ENCODE data around the gene SLC44A5. TPM values are rescaled to one million over a fixed set of nuclear protein-coding genes. Genes with fewer than 3 reads are reported as not detected.

Gene SLC44A5
- total and polyA plus RNA-seq, 10 of the 15 experiments (the other 5 are each of a cell fraction or from before 2014, with no cell fraction given): 0.04 to 1.3 TPM; not detected in 8

- Histone ChIP-seq H3K36me3 (ENCODE audit: control insufficient read depth in 2 of 2, insufficient read depth in 2 of 2, low read length in 1 of 2) (no peaks in the 10 kb centered on the region), H2AFZ (ENCODE audit: control insufficient read depth, low read depth, low read length) (no peak overlapping the region), H3K79me2 (ENCODE audit: control insufficient read depth, insufficient read depth, low read length) (no peaks in the 10 kb centered on the region), H3K27me3 (replicated peaks in 1 of 2; ENCODE audit: control insufficient read depth in 2 of 2, insufficient read depth in 2 of 2, low read length in 1 of 2) (no peaks in the 10 kb centered on the region), H3K4me3 (no peak overlapping the region), H3K9ac (ENCODE audit: control insufficient read depth, insufficient read depth, low read length) (no peak overlapping the region), H3K27ac (ENCODE audit: control insufficient read depth, insufficient read depth) (no peak overlapping the region), H3K4me1 (ENCODE audit: control insufficient read depth, insufficient read depth, low read length) (no peaks in the 10 kb centered on the region), H4K20me1 (ENCODE audit: control insufficient read depth, insufficient read depth) (no peaks in the 10 kb centered on the region), H3K4me2 (ENCODE audit: control insufficient read depth, insufficient read depth) (no peak overlapping the region), H3K9me3 (replicated peaks; ENCODE audit: control insufficient read depth, insufficient read depth, low read length) (no peaks in the 10 kb centered on the region)
- intact Hi-C loops (cut with micrococcal nuclease; ENCODE audit: unreplicated experiment) (no loop called here), in situ Hi-C loops (cut with MboI) (no loop called here)
- ChIA-PET SMC1A (ENCODE audit: uncharacterized antibody, unreplicated experiment) (no interaction called here), POLR2A (no interaction called here), RAD21 (ENCODE audit: unreplicated experiment) (no interaction called here), CTCF (no interaction called here)
- whole genome bisulfite sequencing (ENCODE audit: insufficient coverage, insufficient replicate concordance, low lambda C conversion rate, missing lambda C conversion rate): 8% methylated on average over 7 of the region's 7 CpGs
- FAIRE-seq: no peak
- TF ChIP-seq POU2F2 (IDR thresholded peaks at IDR 0.05; ENCODE audit: borderline replicate concordance, low read depth, low read length): no peak
- TF ChIP-seq PAX8 (IDR thresholded peaks at IDR 0.05): no peak
- TF ChIP-seq, protein P1, sequence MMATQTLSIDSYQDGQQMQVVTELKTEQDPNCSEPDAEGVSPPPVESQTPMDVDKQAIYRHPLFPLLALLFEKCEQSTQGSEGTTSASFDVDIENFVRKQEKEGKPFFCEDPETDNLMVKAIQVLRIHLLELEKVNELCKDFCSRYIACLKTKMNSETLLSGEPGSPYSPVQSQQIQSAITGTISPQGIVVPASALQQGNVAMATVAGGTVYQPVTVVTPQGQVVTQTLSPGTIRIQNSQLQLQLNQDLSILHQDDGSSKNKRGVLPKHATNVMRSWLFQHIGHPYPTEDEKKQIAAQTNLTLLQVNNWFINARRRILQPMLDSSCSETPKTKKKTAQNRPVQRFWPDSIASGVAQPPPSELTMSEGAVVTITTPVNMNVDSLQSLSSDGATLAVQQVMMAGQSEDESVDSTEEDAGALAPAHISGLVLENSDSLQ (IDR thresholded peaks at IDR 0.05): no peak
- BruUV-seq (replicated peaks): no TSS peak
- no peak; the same call in 1 of the 3 replicates for ATAC-seq
- DNase-seq (ENCODE audit: low read depth, low spot score): no peak
Observed at GRCh38 chr1:75503221-75503974, 107.5 kb downstream of the SLC44A5 start.

DNA sequence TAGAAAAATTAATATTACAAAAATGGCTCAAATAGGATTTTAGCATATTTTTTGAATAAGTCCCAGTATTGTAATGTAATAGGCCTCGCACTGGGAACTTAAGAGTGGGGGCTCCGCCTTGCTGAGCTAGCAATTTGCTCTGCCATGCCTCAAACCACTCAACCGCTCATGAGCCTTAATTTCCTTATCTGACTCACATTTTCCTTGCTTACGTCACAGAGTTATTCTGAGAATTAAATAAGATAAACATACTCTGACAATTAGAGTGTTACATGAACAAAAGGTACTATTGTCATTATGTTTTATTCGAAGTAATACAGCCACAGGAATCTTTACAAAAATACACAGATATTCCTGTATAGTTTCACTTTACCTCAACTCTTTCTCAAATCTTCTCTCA lies 108.1 kb downstream of the SLC44A5 start:
- ChIA-PET SMC1A (ENCODE audit: uncharacterized antibody, unreplicated experiment) (no interaction called here), RAD21 (ENCODE audit: unreplicated experiment) (no interaction called here), CTCF (no interaction called here), POLR2A (no interaction called here)
- in situ Hi-C loops (cut with MboI): no loop called here
- H4K20me1 ChIP-seq (ENCODE audit: control insufficient read depth, insufficient read depth): no peaks in the 10 kb centered on the region
- DNase-seq (ENCODE audit: low read depth, low spot score): no peak
- no peaks in the 10 kb centered on the region for H3K4me1 ChIP-seq (ENCODE audit: control insufficient read depth, insufficient read depth, low read length)
- intact Hi-C loops (cut with micrococcal nuclease; ENCODE audit: unreplicated experiment): no loop called here
- ATAC-seq: no peak; the same call in 2 of the 3 replicates
- no peak overlapping the region for H3K4me2 ChIP-seq (ENCODE audit: control insufficient read depth, insufficient read depth)
- no peaks in the 10 kb centered on the region for H3K9me3 ChIP-seq (replicated peaks; ENCODE audit: control insufficient read depth, insufficient read depth, low read length)
- H3K79me2 ChIP-seq (ENCODE audit: control insufficient read depth, insufficient read depth, low read length): no peaks in the 10 kb centered on the region
- H3K27ac ChIP-seq (ENCODE audit: control insufficient read depth, insufficient read depth): no peak overlapping the region
- WGBS (ENCODE audit: insufficient coverage, insufficient replicate concordance, low lambda C conversion rate, missing lambda C conversion rate): 38% methylated on average over 5 of the region's 5 CpGs
- no TSS peak for BruUV-seq (replicated peaks)
- no peak overlapping the region for H2AFZ ChIP-seq (ENCODE audit: control insufficient read depth, low read depth, low read length)
- H3K9ac ChIP-seq (ENCODE audit: control insufficient read depth, insufficient read depth, low read length): no peak overlapping the region
- no peak for FAIRE-seq
- H3K4me3 ChIP-seq: no peak overlapping the region
- no peaks in the 10 kb centered on the region for H3K27me3 ChIP-seq (replicated peaks in 1 of 2; ENCODE audit: control insufficient read depth in 2 of 2, insufficient read depth in 2 of 2, low read length in 1 of 2)
- H3K36me3 ChIP-seq (ENCODE audit: control insufficient read depth in 2 of 2, insufficient read depth in 2 of 2, low read length in 1 of 2): no peaks in the 10 kb centered on the region
- no peak for TF ChIP-seq SMC3 (IDR thresholded peaks at IDR 0.05; ENCODE audit: borderline replicate concordance, low read length)
- no peak for TF ChIP-seq FOXM1 (IDR thresholded peaks at IDR 0.05; ENCODE audit: low read depth, low read length)
- TF ChIP-seq ZNF217 (IDR thresholded peaks at IDR 0.05): no peak
- TF ChIP-seq, protein P2, sequence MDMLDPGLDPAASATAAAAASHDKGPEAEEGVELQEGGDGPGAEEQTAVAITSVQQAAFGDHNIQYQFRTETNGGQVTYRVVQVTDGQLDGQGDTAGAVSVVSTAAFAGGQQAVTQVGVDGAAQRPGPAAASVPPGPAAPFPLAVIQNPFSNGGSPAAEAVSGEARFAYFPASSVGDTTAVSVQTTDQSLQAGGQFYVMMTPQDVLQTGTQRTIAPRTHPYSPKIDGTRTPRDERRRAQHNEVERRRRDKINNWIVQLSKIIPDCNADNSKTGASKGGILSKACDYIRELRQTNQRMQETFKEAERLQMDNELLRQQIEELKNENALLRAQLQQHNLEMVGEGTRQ (IDR thresholded peaks at IDR 0.05; ENCODE audit: borderline replicate concordance, low read depth, low read length): no peak
- TF ChIP-seq MYC (IDR thresholded peaks at IDR 0.05; ENCODE audit: insufficient read depth, insufficient read length, insufficient replicate concordance, low read length, severe bottlenecking): no peak
- TF ChIP-seq ZBTB11 (CRISPR knock-in tag; IDR thresholded peaks at IDR 0.05): no peak
- TF ChIP-seq RAD21 (IDR thresholded peaks at IDR 0.05; ENCODE audit: insufficient read depth, low read depth, low read length): no peak
- TF ChIP-seq STAT1 (conservative IDR thresholded peaks at IDR 0.05): no peak
- no peak for TF ChIP-seq SRF (IDR thresholded peaks at IDR 0.05; ENCODE audit: low read depth in 2 of 2, low read length in 2 of 2)

All from GM12878 (cell line).